Activated B cell treated with CpG ODN at 0.5 μM for 24 hours (primary cell): ENCODE results near the gene CNTN6. TPM values are rescaled to one million over a fixed set of nuclear protein-coding genes. Genes with fewer than 3 reads are reported as not detected.
"Not testable (repeated sequence)": the region's sequence is repeated elsewhere in the genome, so short reads cannot be mapped to it uniquely, and the experiment has no call there.

Experiments used
- ATAC-seq: fragments of 200-7000 bp; cut with Tn5 transposase; one replicate; pipeline ENCODE4 v1.10.0; 2021; ENCODE audit warnings: low read depth, mild to moderate bottlenecking, moderate library complexity
- CTCF ChIA-PET: fragments of 350-600 bp; sonication (Branson Sonifier 250); formaldehyde crosslinking; loops from one replicate; lab custom pipeline; 2021; ENCODE audit warnings: antibody characterized with exemption; lab: Charles Lee
- POLR2A ChIA-PET: fragments of 350-600 bp; sonication (Branson Sonifier 250); formaldehyde crosslinking; loops from one replicate; lab custom pipeline; 2021; ENCODE audit warnings: antibody characterized with exemption; lab: Charles Lee
- DNase-seq: peaks from one replicate; pipeline ENCODE4 v3.0.0; 2022
- H3K27ac Mint-ChIP-seq: one replicate; pipeline ENCODE4 v1.8.0; 2020; ENCODE audit warnings: mixed read lengths
- H3K27me3 Mint-ChIP-seq: one replicate; pipeline ENCODE4 v1.8.0; 2021; ENCODE audit warnings: mixed read lengths
- H3K36me3 Mint-ChIP-seq: one replicate; pipeline ENCODE4 v1.8.0; 2021; ENCODE audit warnings: low read depth, mixed read lengths
- H3K4me1 Mint-ChIP-seq: one replicate; pipeline ENCODE4 v1.8.0; 2021; ENCODE audit warnings: mixed read lengths
- H3K4me3 Mint-ChIP-seq: one replicate; pipeline ENCODE4 v1.8.0; 2020; ENCODE audit warnings: mild to moderate bottlenecking, mixed read lengths
- H3K9me3 Mint-ChIP-seq: one replicate; pipeline ENCODE4 v1.8.0; 2020; ENCODE audit warnings: mixed read lengths
- intact Hi-C: fragments of 100-400 bp; cut with micrococcal nuclease; formaldehyde crosslinking; loops from one replicate; pipeline ENCODE4 v1.15.1; 2024
- total RNA-seq: library from RNA; stranded (reverse); gene quantifications from 2 replicates; pipeline ENCODE4 v1.2.3, GENCODE V29; 2022
- TF ChIP-seq, protein P1 (sequence below): fragments of 200-600 bp; IDR thresholded peaks from one replicate; pipeline ENCODE4 v1.8.0; 2022; ENCODE audit warnings: antibody characterized with exemption, mild to moderate bottlenecking

CNTN6 gene
- total RNA-seq, 1 donor from 2014 or later: not detected

DNA sequence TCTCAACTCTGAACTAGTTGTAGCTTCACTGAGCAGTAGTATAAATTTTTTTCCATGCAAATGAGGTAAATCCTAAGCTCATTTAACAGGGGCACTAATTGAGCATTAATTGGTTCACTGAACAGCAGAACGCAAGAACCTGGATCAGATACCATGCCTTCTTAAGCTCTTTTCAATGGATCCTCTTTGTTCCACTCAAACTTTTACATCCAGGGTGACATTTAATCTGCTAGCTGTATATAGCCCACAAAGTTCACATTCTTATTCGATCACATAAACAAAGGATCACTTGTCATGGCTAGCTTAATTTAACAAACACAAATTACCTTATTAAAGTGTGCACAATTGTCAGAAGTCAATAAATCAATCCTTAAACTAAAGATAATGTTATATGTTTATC, 281.6 kb downstream of the CNTN6 start:
- no peak overlapping the region for H3K27ac Mint-ChIP-seq
- no peak for ATAC-seq
- intact Hi-C loops: no loop called here
- DNase-seq: no peak
- no peaks in the 10 kb centered on the region for H3K27me3 Mint-ChIP-seq
- H3K4me3 Mint-ChIP-seq: no peak overlapping the region
- H3K4me1 Mint-ChIP-seq: peaks cover 6% of the 10 kb centered on the region
- H3K9me3 Mint-ChIP-seq: peaks cover 1% of the 10 kb centered on the region
- ChIA-PET POLR2A (no interaction called here), CTCF (no interaction called here)
- no peaks in the 10 kb centered on the region for H3K36me3 Mint-ChIP-seq
- TF ChIP-seq, protein P1, sequence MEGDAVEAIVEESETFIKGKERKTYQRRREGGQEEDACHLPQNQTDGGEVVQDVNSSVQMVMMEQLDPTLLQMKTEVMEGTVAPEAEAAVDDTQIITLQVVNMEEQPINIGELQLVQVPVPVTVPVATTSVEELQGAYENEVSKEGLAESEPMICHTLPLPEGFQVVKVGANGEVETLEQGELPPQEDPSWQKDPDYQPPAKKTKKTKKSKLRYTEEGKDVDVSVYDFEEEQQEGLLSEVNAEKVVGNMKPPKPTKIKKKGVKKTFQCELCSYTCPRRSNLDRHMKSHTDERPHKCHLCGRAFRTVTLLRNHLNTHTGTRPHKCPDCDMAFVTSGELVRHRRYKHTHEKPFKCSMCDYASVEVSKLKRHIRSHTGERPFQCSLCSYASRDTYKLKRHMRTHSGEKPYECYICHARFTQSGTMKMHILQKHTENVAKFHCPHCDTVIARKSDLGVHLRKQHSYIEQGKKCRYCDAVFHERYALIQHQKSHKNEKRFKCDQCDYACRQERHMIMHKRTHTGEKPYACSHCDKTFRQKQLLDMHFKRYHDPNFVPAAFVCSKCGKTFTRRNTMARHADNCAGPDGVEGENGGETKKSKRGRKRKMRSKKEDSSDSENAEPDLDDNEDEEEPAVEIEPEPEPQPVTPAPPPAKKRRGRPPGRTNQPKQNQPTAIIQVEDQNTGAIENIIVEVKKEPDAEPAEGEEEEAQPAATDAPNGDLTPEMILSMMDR: no peak

DNA sequence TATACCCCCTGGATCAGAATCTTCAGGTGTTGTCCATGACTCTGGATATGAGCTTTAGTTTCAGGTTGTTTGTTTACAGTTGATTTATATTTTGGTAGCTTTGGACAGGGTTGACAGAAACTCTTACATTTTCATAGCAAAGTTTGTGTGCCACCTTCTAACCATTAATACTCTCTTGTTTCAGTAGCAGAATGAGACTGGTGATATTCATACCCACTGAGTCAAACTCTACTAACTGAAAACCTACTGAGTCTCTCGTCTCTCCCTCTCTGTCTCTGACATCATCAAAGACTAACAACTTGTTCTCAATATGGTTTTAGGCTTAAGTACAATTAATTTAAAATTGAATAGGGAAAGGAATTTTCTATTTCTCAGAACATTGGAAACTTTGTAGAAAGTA, 282.3 kb downstream of the CNTN6 start:
- TF ChIP-seq, protein P1: no peak
- POLR2A ChIA-PET: no interaction called here
- CTCF ChIA-PET: no interaction called here

DNA sequence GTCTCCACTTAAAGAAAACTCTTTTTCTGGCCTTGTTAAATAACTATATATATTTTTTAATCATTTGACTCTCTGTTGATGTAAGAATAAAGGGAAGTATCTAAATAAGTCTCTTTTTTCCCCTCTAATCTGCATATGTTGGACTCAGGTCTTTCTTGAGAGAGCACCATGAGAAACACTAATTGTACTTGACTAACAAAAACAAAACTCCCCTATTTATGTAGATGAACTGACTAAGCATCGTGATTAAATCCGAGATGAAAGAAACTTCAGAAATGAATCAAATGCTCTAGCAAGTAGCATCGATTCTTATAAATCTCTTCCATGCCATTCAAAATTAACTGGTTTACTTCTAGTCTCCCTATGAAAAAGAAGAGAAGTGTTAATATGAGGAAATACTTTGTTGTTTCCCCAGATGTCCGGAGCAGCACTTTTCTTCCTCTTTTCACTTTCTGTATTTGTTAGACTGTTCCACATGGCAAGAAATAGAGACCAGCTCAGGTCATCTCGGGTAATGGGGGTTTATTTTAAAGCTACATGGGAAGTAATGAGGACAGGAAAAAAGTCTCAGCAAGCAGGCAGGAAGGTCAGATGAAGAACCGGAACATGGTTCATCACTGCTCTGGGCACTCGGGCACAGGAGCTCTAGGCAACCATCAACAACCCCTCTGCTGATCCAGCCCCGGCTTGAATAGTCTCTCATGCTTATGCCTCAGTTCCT, 288.3 kb downstream of the CNTN6 start:
- Mint-ChIP-seq H3K4me1 (peaks cover 31% of the 10 kb centered on the region), H3K27ac (peak overlapping the region; percentile 86), H3K9me3 (no peaks in the 10 kb centered on the region), H3K27me3 (no peaks in the 10 kb centered on the region), H3K36me3 (no peaks in the 10 kb centered on the region), H3K4me3 (peak overlapping the region; percentile 56)
- DNase-seq (no peak), ATAC-seq (peak; percentile 82)
- intact Hi-C loops: loop anchor here (1.0 kb wide), 1 partner anchor 61 kb away; no protein-coding TSS in a partner anchor
- ChIA-PET POLR2A (interaction anchor here (1.0 kb wide), 1 partner anchor 62 kb away, joined by 3 read pairs; no protein-coding TSS in a partner anchor), CTCF (no interaction called here)
- TF ChIP-seq, protein P1: no peak

More for the DNA sequence above, 282.3 kb downstream of the CNTN6 start:
- intact Hi-C loops: no loop called here
- no peak for DNase-seq
- Mint-ChIP-seq H3K4me3 (no peak overlapping the region), H3K27ac (no peak overlapping the region), H3K4me1 (peaks cover 11% of the 10 kb centered on the region), H3K27me3 (no peaks in the 10 kb centered on the region), H3K36me3 (no peaks in the 10 kb centered on the region), H3K9me3 (peaks cover 1% of the 10 kb centered on the region)
- no peak for ATAC-seq

DNA sequence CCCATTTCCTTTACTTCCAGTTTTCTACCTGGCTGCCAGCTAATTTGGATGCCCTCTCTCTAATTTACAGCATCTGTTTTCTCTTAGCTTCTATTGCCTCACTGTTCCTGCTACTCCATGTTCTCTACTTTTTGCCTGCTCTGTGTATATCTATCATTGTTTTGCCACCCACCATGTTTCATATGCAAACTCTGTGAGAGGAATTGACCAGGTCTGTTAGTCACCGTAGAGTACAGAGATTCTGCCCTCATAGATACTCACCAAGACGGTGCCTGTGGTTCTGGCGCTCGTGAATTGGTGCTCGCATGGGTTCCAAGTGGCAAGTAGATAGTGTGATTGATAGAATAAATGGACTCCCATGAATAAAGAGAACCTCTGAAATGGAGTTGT, 288.8 kb downstream of the CNTN6 start:
- peak overlapping the region; percentile 56 for H3K4me3 Mint-ChIP-seq
- ATAC-seq (peak; percentile 45), DNase-seq (no peak)
- no peaks in the 10 kb centered on the region for H3K9me3 Mint-ChIP-seq
- TF ChIP-seq, protein P1: no peak
- H3K27ac Mint-ChIP-seq: peak overlapping the region; percentile 86
- no peaks in the 10 kb centered on the region for H3K27me3 Mint-ChIP-seq
- POLR2A ChIA-PET: interaction anchor here (1.0 kb wide), 1 partner anchor 61 kb away, joined by 3 read pairs; no protein-coding TSS in a partner anchor
- intact Hi-C loops: loop anchor here (1.0 kb wide), 1 partner anchor 61 kb away; no protein-coding TSS in a partner anchor
- no peaks in the 10 kb centered on the region for H3K36me3 Mint-ChIP-seq
- CTCF ChIA-PET: no interaction called here
- peaks cover 31% of the 10 kb centered on the region for H3K4me1 Mint-ChIP-seq

DNA sequence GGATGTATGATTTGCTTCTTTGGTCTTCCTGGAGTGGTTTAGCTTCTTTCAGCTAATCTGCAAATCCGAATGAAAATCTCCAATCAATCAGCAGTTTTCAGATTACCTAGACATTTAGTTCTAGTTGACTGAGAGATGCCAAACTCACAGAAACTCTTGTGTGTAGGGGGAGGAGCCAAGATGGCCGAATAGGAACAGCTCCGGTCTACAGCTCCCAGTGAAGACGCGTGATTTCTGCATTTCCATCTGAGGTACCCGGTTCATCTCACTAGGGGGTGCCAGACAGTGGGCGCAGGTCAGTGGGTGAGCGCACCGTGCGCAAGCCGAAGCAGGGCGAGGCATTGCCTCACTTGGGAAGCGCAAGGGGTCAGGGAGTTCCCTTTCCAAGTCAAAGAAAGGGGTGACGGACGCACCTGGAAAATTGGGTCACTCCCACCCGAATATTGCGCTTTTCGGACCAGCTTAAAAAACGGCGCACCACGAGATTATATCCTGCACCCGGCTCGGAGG, 294.6 kb downstream of the CNTN6 start:
- H3K27me3 Mint-ChIP-seq, CTCF ChIA-PET, H3K27ac Mint-ChIP-seq, ATAC-seq, POLR2A ChIA-PET, H3K9me3 Mint-ChIP-seq, H3K4me3 Mint-ChIP-seq, intact Hi-C loops, H3K4me1 Mint-ChIP-seq, H3K36me3 Mint-ChIP-seq, DNase-seq: not testable (repeated sequence)
